AG09309 (cell line): ENCODE results near the gene AGPAT3.

Source experiments
- DNase-seq: peaks from one replicate; pipeline ENCODE4 v3.0.0-alpha.2; 2010; ENCODE audit warnings: low read depth
- H3K4me3 ChIP-seq: 2 replicates; pipeline ENCODE4 v1.5.1; 2011; ENCODE audit warnings: mild to moderate bottlenecking, low read depth, low read length, moderate library complexity; ENCODE audit not compliant: control insufficient read depth
- TF ChIP-seq, protein P1 (sequence below): IDR thresholded peaks from 2 replicates; pipeline ENCODE4 v1.5.1; 2011; ENCODE audit warnings: mild to moderate bottlenecking, low read depth, low read length, inconsistent platforms; ENCODE audit not compliant: insufficient read depth, control insufficient read depth; ENCODE audit errors: missing control alignments

Gene AGPAT3

DNA sequence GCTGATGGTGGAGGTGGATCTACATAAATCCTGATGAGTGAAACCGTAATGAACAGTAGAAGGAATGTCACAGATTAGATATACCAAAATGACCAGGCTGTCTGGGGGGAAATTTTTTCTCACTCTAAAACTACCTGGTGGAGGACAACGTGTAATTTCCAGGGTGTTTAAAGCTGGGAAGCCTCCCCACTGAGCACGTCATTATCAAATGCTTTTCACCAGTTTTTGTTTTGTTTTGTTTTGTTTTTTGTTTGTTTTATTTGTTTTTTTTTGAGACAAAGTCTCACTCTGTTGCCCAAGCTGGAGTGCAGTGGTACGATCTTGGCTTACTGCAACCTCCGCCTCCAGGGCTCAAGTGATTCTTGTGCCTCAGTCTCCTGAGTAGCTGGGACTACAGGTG is 11.6 kb downstream of the AGPAT3 start:
- DNase-seq, result no peak
- TF ChIP-seq, protein P1, sequence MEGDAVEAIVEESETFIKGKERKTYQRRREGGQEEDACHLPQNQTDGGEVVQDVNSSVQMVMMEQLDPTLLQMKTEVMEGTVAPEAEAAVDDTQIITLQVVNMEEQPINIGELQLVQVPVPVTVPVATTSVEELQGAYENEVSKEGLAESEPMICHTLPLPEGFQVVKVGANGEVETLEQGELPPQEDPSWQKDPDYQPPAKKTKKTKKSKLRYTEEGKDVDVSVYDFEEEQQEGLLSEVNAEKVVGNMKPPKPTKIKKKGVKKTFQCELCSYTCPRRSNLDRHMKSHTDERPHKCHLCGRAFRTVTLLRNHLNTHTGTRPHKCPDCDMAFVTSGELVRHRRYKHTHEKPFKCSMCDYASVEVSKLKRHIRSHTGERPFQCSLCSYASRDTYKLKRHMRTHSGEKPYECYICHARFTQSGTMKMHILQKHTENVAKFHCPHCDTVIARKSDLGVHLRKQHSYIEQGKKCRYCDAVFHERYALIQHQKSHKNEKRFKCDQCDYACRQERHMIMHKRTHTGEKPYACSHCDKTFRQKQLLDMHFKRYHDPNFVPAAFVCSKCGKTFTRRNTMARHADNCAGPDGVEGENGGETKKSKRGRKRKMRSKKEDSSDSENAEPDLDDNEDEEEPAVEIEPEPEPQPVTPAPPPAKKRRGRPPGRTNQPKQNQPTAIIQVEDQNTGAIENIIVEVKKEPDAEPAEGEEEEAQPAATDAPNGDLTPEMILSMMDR, result no peak
- no peak overlapping the region for H3K4me3 ChIP-seq

GRCh38 chr21:43877936-43878575 is 13.0 kb downstream of the AGPAT3 start:
- DNase-seq, result no peak
- H3K4me3 ChIP-seq, result no peak overlapping the region
- TF ChIP-seq, protein P1, result no peak

- no peak overlapping the region for H3K4me3 ChIP-seq
- DNase-seq, result no peak
- TF ChIP-seq, protein P1, result no peak
Measured at GRCh38 chr21:43879348-43880110, 14.5 kb downstream of the AGPAT3 start.

DNA sequence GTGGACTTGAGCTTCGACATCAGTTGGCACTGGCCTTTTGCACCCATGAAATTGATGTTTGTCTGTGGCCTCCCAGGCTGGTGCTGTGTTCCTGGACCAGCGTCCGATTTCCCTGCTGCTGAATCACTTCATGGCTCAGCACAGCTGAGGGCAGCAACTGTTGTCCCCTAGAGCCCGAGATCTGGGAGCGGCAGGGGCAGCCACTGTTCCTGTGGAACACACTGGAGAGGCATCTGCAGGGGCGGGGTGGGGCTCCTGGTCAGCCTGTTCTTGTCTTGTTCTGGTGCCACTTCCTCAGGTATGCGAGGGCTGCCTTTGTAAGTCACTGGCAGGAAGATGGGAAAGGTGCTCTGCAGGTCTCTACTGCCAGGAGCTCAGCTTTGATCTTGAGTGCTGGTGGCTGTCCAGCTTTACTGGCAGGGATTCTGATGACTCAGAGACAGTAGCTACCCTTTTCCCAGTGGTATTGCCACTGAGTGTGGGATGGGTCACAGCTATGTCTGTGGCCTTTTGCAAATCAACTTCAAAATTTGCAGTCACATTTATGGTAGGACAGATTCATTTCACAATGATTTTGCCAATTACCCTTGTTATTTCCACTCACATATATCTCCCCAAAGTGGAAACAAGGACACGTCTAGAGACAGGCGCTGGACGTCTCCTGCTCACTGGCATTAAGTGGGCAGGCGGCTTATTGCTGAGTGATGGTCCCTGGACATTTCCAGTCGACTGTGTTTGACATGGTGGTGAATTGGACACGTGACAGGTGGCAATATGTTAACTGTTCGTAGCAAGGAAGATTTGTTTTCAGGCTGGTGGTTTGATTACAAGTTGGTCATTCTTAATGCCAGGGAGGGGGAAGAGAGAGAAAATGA is 15.3 kb downstream of the AGPAT3 start:
- H3K4me3 ChIP-seq, result no peak overlapping the region
- DNase-seq, result no peak
- TF ChIP-seq, protein P1, result no peak

DNA sequence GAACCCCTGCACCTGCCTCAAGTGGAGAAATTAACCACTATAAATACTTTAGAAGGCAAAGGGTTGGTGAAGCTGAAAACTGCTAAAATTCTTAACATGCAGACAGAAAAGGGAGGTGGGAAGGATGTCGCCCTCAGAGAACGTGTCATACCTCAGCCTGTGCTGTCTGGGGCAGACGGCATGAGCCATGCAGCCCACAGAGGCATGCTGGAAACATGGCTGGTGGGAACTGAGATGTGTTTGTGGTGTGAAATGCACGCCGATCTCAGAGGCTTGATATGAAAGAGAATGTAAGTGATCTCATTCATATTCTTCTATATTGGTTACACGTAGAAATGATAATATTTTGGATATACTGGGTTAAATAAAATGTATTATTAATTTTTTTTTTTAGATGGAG is 16.3 kb downstream of the AGPAT3 start:
- TF ChIP-seq, protein P1, result no peak
- no peak overlapping the region for H3K4me3 ChIP-seq
- DNase-seq, result no peak

- DNase-seq, result no peak
Measured at GRCh38 chr21:43881935-43882334, 16.9 kb downstream of the AGPAT3 start.

More at GRCh38 chr21:43881935-43882334, 16.9 kb downstream of the AGPAT3 start:
- TF ChIP-seq, protein P1, result no peak
- H3K4me3 ChIP-seq, result no peak overlapping the region
